Activated CD4-positive, alpha-beta T cell treated with anti-CD3 and anti-CD28 coated beads for 24 hours (primary cell): ENCODE results near the gene LLCFC1.
"Not testable (repeated sequence)": the region's sequence is repeated elsewhere in the genome, so short reads cannot be mapped to it uniquely, and the experiment has no call there.

ENCODE experiments used
- DNase-seq, 2 donors: peaks; one replicate each; pipeline ENCODE4 v3.0.0-alpha.2; 2020; ENCODE audit warnings: low read depth in 2 of 2

LLCFC1 gene

DNA sequence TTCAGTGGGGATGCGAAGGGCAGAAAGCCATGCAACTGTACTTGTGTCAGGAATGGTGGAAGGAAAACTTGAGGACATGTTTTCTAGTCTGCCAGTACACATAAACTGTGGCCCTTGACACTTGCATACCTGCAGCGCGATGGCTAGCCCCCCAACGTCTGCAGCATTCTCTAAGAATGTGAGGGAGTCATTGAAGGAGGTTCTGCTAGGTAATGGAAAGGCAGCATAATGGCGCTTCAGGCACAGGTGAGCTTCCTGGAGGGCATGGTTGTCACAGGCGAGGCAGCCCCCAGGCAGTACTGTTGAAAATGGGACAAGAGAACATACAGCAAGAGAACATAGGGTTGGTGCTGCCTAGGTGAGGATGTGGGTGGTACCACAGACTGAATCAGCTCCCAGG lies 3.5 kb downstream of the LLCFC1 start:
- no peak for DNase-seq

DNA sequence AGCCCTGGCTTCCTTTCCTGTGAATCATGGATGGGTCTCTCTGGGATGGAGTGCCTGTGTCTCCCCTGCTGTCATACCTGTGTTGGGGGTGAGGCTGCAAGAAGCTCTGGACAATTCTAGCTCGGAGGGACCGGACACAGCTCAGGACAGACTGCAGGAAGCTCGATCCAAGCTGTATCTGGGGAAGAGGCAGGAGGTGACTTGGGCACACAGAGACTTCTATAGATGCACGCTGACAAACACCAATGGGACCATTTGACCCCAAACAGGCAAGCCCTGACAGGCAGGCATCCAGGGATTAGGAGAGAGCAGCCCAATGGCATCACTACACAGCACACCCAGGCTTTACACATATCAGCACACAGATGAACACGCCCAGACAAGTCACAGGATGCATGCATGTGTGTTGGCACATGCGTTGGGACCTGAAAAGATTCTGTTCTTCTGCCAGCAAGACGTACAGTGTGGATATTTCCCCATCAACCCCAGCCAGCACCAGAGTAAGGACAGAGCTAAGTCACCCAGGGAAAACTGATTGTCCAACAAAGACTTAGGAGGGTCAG lies 4.5 kb downstream of the LLCFC1 start:
- DNase-seq, result no peak

DNA sequence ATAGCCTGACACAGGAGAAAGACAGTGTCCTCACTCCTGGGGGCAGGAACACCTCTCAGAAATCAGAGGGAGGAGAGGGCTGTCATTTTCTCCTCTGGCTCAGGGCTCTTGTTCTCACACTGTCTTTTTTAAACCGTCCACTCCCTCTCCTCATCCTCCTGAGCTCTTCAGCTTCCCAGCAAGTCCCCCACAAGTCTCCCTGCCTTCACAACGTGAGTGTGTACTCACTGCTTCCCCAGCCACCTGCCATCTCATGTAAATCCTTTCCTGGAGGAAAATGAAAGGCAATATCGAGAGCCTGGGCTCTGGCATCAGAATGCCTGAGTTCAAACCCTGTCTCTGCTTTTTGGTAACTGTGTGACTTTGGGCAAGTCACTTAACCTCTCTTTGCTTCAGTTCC lies 5.7 kb downstream of the LLCFC1 start:
- no peak for DNase-seq

DNA sequence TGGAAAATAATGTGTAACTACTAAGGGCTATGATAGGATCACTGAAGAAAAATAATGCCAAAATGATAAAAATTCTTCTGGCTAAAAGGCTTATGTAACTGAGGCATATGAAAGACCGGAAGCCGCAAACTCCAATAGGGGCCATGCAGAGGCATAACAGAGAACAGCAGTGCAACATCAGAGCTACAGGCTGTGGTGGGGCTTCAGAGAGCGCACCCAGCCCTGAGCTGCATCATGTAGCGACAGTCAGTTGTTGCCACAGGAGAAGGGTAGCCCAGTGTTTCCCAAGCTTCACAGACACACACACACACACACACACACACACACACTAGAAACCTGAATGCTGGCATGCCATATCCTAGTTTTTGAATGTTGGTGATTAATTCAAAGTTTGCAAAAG lies 9.3 kb downstream of the LLCFC1 start:
- no peak for DNase-seq

DNA sequence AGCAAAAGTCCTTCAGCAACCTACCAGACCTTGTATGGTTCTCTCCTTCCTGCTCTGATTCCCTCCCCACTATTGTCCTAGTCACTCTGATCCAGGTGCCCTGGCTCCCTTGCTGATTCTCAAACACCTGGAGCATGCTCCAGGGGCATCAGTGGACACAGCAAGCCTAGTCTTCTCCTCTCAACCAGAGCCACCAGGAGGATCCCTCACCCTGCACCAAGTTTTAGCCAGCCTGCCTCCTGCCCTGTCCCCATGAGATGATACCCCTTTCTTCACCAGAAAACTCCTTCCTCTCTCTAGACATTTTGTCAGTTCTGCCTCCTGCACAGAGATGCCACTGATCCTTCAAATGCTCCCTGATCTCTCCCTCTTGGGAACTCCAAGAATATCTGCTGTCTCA lies 11.0 kb downstream of the LLCFC1 start:
- no peak for DNase-seq

GRCh38 chr7:142954680-142955268 lies 15.5 kb downstream of the LLCFC1 start:
- no peak for DNase-seq

- DNase-seq, result no peak
Measured at GRCh38 chr7:142956951-142957623, 17.8 kb downstream of the LLCFC1 start.

GRCh38 chr7:142957723-142958122 lies 18.4 kb downstream of the LLCFC1 start:
- no peak for DNase-seq

DNA sequence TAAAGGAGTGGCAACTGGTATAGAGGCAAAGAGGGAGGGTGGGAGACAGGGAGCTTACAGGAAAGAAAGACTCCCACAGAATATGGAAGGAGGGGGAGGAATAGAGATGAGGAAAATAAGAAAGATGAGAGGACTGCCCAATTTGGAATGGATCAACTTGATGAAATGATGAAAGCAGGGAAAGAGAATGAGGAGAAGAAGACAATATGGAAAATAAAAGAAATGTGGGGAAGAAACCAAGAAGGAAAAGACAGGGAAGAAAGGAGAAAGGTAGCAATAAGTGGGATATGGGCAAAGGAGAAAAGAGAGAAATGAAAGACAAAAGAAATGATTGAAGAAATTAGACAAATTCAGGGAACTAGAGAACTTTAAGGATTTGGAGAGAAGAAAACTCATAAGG lies 19.9 kb downstream of the LLCFC1 start:
- no peak for DNase-seq

GRCh38 chr7:142960955-142961512 lies 21.8 kb downstream of the LLCFC1 start:
- no peak for DNase-seq

DNA sequence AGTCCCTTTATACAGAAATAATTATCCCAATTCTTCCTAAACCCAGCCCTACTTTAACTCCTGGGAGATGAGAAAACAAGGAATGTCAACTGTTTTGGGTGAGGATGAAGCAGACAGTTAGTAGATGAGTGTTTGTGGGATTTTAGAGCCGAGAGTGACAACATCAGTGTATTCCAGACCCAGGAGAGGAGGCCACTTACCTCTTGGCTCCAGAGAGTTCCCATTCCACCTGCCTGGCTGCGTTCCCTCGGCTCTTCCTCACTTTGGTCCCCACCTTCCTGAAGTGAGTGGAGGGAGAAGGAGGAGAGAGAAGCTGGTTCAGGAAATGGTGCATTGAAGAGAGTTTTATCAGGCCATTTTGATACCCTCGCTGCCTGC lies 22.3 kb downstream of the LLCFC1 start:
- DNase-seq, result no peak

- DNase-seq, result no peak
Measured at GRCh38 chr7:142961973-142962926, 23.0 kb downstream of the LLCFC1 start, which contains the start of gene KEL. Gene KEL (minus strand): TSS chr7:142962363. CDS start chr7:142962206, 157 bp downstream.

GRCh38 chr7:142962991-142963390 lies 23.7 kb downstream of the LLCFC1 start:
- DNase-seq, result no peak

DNA sequence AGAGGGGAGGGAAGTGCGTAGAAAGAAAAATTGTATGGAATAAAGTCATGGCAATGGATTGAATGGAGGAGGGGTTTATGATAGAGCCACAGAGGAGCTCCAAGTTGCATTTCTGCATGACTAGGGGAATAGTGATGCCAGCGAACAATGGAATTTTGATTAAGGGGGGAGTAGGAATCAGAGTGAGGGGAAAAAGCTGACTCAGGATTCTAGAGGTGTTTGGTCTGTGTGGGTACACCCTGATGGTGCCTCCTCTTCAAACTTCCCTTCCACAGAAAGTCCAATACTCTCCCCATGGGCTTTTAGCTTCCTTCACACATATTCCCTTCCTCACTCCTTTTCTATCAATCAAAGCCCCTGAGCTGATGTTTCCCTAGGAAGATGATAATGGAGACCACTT lies 24.7 kb downstream of the LLCFC1 start:
- DNase-seq, result no peak

- DNase-seq, result no peak
Measured at GRCh38 chr7:142964502-142965246, 25.4 kb downstream of the LLCFC1 start.

DNA sequence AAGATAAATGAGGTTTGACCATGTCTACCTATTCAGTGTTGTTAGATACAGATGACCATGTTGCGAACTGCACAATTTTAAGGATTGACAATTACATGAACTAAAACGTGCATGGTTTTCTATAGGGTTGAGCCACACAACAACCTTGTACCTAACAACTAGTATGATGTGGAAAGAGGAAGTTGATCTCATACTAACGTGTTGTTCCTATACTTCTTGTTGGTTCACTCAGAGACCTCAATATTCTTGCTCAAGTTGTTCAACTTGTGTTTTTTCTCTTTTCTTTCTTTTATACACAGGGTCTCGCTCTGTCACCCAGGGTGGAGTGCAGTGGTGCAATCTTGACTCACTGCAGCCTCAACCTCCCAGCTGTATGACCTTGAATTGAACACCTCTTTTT lies 28.9 kb downstream of the LLCFC1 start:
- no peak for DNase-seq

GRCh38 chr7:142969183-142969582 lies 29.9 kb downstream of the LLCFC1 start:
- no peak for DNase-seq

DNA sequence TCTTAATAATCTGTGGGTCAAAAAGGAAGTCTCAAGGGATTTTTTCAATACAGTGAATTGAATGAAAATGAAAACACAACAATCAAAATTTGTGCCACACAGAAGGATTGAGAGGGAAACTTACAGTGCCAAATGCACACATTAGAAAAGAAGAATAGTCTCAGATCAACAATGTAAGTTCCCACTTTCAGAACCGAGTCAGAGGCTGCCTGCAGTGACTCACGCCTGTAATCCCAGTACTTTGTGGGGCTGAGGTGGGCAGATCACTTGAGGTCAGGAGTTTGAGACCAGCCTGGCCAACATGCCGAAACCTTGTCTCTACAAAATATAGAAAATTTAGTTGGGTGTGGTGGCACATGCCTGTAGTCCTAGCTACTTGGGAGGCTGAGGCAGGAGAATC lies 35.3 kb downstream of the LLCFC1 start:
- no peak for DNase-seq

GRCh38 chr7:142978402-142978801 lies 39.1 kb downstream of the LLCFC1 start:
- not testable (repeated sequence) for DNase-seq

DNA sequence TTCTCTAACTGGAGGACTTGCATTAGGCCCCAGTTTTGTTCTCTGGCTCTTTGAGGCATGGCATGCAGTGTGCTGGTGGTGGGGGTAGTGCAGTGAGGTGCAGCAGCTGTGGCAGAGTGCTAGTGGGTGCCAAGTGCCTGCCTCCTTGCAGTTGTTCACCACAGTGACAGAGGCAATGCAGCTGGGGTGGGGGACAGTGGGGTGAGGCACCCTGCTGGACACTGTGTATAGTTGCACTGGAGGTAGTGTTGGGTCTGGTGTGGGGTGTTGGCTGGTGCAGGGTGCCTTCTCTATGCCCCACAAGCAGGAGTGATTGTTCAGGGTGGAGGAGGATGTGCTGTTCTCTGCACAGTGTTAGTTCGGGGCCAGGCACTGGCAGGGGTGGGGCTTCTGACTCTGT lies 44.5 kb downstream of the LLCFC1 start:
- no peak for DNase-seq

DNA sequence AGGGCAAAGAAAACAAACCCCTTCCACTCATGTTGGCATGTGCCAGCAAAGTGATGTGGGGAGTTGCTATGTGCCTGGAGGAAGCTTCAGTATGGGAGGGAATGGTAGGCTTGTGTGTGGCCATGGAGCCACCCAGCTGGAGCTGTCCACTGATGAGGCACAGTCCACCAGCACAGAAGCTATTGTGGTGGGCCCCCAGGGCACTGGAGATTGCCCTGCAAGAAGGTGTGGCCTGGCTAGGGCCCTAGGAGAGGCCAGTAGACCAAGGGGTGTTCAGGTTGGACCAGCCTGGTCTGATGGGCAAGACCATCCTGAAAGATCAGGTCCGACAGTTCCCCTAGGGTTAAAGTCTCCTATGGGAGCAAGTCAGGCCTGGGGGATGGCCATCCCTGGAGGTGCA lies 45.0 kb downstream of the LLCFC1 start:
- no peak for DNase-seq
